T-helper 1 cell (primary cell): ENCODE results near the gene GPC6.

Experiments
- DNase-seq, 5 donors: peaks; one replicate each; pipeline ENCODE4 v3.0.0-alpha.2; 2012 to 2020

Gene GPC6

DNA sequence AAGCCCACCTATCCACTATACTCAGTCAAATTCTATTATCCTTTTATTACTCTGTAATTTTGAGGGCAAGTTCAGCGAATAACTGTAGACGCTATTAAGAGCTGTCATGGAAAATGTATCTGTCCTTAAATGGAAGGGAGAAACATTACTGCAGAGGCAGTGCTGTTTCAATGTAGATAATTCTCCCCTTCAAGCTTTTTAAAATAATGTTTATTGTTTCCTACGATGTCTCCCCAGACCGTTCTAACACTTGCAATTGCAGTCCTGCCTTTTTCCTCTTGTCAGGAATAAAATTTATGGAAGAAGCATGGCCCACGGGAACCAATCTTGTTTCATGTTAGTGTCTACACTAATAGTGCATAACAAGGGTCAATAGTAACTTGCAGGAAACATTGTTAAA, 159.5 kb downstream of the GPC6 start:
- DNase-seq, result no peak

GRCh38 chr13:93388701-93389100, 162.1 kb downstream of the GPC6 start:
- no peak for DNase-seq

DNA sequence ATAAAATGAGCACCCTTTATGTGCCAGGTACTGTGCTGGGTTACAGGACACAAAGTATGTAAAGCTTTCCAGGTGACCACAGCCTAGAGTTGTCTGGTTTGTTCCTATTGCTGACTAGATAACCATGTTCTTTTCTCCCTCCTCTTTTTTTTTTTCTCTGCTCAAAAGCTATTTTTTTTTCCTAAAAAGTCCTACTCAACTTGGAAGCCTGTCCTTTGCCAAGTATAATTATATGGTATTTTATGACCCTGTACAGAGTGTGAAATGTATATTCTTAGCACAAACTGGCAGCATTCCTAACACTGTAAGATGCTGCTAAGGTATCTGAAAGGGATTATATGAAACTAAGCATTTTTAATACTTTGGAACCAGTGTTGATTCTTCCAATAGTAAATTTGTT, 171.0 kb downstream of the GPC6 start:
- no peak for DNase-seq

DNA sequence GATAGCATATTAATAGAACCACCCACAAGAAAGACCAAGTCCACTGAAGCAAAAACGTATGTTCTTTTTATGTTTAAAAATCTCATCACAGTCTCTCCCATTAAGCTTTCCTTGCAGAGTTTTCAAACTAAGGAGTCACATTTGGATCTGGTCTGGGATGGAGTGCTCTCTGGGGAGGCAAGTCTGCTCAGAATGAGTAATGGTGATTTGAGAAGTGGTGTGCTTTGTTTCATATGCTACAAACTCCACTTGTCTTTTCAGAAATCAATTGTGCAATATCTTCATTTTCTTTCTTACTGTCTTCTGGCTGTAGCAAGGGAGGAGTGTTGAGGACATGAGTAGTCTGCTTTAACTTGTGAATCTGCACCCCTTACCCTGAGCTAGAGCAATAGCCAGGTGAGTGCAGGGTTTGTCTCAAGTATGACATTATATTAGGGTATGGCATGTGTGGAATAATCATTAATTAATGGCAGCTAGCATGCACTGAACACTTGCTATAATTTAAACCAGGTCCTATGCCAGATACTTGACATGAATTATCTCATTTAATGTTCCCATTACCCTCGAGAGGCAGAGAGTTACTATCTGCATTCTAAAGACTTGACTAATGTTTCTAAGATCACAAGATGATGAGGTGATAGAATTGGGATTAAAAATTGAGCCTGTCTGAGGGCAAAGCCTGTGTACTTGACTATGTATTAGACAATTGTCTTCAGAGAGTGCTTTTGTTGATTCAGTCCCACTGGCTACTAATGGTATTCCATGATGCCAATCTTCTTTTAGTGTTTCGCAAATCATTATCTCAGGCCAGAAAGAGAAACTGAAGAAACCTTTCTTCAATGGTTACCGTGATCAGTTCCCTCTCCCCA, 171.8 kb downstream of the GPC6 start:
- DNase-seq, result no peak

DNA sequence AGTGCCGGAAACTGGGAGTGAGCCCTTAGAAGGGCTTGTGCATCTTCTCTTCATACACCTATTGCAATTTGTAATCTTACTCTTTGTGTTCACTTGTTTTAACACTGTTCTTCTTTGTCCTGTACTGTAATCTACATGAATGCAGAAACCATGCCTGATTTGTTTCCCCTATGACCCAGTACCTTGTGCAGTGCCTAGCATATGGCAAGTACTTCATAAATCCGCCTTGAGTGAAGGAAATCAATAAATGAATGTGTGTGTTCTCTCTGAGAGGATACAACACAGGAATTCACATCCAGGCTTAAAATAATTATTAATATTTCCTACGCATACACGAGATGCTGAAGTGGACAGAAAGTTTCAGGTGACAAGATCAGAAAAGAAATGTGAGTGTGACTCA, 172.6 kb downstream of the GPC6 start:
- DNase-seq, result no peak

DNA sequence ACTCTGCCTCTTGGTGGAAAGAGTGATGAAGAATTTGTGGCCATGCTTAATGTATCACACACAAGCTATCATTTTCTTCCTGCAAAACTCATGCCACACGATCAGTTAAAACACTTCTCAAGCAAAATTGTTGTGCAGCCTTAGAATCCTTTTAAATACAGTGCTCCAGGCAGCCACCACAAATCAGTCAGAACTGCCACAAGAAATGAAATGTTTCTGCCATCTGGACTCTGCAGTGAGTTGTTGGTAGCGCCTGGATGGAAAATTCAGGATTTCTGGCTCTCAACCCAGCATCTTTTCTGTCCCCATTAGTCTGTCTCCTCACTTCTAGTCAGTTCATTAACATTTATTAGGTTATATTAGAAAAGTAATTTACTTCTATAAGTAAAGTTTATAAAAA, 179.5 kb downstream of the GPC6 start:
- no peak for DNase-seq

- DNase-seq, result no peak
Measured at GRCh38 chr13:93407551-93407950, 180.9 kb downstream of the GPC6 start.

DNA sequence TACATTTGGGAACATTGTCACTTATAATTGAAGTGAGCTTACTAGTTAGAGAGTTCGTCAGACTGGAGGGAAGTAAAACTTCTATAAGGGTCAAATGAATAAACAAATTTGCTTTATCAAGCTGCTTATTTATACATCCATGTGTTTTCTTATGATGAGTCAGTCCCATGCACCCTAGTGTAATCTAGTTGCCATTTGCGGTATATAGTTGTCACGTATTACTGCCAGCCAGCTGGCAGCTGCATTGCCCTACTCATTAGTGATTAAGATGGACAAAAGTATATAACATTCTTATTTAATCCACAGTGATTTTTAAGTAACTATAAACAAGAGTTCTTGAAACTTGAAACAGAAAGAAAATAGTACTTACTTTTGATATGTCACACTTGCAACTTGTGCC, 182.4 kb downstream of the GPC6 start:
- DNase-seq, result no peak

- no peak for DNase-seq
Measured at GRCh38 chr13:93409816-93410215, 183.2 kb downstream of the GPC6 start.

DNA sequence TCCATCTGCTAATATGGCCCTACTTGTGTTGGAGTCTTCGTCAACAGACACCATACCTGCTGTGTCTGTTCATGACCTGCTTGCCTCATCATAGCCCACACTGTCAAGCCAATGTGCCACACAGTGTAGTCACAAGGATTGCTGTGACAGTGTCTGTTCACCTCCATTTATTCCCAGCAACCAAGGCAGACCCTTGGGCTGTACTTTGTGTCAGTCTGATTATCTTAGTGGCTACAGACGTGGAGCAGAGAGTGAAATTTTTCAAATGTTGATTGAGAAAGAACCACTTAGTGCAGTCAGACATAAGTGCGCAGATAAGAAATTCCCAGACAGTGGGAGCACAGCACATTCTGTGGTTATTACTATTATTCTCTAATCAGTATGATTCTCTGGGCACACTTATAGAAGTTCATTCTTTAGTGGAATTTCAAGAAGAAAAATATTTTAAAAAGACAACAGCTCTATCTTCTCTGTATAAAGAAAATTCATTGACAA, 184.6 kb downstream of the GPC6 start:
- no peak for DNase-seq

DNA sequence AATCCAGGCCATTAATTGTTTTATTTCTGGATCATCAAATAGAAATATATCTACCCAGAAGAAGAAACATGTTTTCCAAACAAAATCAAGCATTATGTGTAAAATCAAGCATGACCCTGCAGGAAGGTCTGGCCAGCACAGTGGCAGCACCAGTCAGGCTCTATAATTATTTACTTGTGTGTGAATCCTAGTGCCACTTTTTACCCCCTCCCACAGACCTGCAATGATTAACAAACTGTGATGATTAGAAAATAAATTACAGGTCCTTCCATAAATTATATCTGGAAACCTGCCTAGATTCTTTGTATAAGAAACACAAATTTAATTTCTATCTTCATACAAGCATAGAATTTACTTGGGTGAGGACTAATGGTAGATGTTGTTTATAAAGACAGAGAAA, 186.1 kb downstream of the GPC6 start:
- DNase-seq, result no peak

GRCh38 chr13:93413972-93414717, 187.5 kb downstream of the GPC6 start:
- no peak for DNase-seq

DNA sequence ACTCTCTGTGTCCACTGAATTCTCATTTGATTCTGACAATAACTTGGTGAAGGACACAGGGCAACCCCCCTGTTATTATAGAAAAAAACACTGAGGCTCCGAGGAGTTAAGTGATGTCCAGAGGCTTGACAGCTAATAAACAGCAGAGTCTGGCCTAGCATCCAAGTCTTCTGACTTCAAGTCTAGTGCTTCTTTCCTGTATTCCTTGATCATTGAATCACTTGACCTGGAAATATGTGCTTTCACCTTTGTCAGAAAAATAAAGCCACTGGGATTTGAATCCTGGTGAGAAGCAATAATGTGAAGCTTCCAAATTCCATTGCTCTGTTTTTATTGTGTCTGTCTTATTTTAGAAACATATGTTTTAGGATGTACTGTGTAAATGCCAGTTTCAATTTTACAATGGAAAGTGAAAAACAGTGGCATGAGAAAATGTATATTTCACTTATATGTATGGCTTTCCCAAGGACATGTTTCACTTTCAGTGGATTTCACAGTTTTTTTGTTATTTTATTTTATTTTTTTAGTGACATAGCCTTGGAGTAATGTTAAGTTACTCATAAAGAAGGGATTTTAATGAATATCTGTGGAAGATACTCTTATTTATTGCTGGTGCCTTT, 190.2 kb downstream of the GPC6 start:
- no peak for DNase-seq

GRCh38 chr13:93418398-93418797, 191.8 kb downstream of the GPC6 start:
- no peak for DNase-seq

GRCh38 chr13:93420206-93420605, 193.6 kb downstream of the GPC6 start:
- DNase-seq, result no peak

- DNase-seq, result peak in 1 of 5 donors; percentile 0
Measured at GRCh38 chr13:93420887-93421286, 194.3 kb downstream of the GPC6 start.

DNA sequence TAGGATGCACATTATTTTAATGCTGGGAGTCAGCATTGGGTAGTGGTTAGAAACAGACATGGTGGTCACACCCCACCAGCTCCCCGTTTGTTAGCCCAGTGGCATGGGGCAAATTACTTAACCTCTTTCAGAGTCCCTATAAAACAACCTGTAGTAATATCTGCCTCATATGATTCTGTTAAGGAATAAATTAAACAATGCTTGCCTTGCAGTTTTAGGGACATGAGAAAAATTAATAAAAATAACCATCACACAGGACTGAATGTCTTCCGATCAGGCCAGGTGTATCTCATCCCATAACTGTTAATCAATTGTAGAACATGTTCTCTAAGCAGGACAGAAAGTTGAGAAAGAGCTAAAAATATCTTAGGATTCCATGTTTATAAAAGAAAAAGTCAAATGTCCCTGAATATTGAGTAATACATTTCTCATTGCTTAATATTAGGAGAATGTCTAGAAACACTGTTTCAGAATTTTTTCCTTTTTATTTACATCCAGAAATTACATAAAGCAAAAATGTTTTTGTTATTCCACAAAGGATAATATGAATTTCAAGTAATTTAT, 196.5 kb downstream of the GPC6 start:
- DNase-seq, result no peak

GRCh38 chr13:93425411-93425810, 198.8 kb downstream of the GPC6 start:
- no peak for DNase-seq

DNA sequence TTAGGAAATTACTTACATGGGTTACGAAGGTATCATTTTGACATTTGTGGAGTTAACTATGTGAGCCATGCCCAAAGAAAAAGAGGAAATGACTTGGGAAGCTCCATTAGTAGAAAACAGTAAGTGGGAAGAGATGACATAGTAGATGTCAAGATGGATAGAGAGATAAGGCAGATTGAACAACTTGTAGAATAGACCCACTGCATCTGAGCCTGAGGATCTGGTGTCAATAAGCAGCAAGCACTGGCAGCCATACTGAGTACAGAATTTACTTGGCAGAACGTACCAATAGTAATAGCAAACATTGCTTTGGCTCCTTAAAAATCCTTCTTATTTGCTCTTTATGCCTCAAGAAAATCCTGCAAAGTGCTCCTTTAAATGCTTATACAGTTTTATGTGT, 203.8 kb downstream of the GPC6 start:
- no peak for DNase-seq

- DNase-seq, result no peak
Measured at GRCh38 chr13:93435651-93436050, 209.0 kb downstream of the GPC6 start.

GRCh38 chr13:93437081-93437480, 210.5 kb downstream of the GPC6 start:
- no peak for DNase-seq

- DNase-seq, result no peak
Measured at GRCh38 chr13:93446238-93446637, 219.6 kb downstream of the GPC6 start.

GRCh38 chr13:93450191-93450621, 223.6 kb downstream of the GPC6 start:
- no peak for DNase-seq
